RKO (cell line): ENCODE results near the gene RTN4R.

Experiments
- DNase-seq: peaks from one replicate; pipeline ENCODE4 v3.0.0-alpha.2; 2016; ENCODE audit warnings: low spot score

RTN4R gene

GRCh38 chr22:20214853-20215252 is 53.3 kb downstream of the RTN4R start:
- DNase-seq = no peak

DNA sequence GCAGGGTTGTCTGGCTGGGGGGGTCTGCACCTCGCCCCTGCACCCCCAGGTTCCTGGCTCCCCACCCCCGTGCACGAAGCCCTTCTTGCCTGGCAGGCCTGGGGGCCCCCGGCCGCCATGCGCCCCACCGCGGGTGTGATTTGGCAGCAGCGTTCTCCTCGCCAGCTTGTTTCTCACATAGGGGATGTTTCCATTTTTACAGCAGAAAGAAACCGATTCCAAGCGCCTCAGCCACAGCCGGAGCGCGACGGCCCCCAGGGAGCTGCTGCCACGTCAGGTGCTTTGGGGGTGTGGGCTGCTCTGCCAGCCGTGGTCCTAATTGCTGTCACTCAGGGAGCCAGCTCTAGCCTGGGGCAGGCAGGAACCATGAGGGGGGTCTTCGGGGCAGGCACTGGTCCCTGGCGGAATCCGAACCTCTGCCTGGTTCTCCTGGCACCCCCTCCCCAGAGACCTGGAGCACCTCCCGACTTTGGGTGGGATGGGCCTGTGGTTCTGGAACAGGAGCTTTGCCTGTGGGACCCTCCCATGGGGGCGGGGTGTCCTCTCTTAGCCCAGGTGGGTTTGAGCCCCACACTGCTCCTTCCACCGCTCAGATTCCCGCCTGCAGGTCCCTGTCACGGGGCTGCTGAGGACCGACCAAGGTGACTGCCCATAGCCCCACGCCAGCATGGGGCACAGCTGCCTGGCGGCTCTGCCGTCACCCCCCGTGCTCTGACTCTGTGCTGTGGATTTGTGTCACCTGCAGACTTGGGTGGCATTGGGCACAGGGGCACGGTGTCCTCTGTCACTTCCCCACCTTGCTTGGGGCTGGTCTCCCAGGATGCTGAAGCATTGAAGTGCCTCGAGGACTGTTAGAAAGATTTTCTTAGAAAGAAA is 54.0 kb downstream of the RTN4R start:
- no peak for DNase-seq

GRCh38 chr22:20212754-20213699 is 55.1 kb downstream of the RTN4R start:
- DNase-seq = no peak

GRCh38 chr22:20211997-20212753 is 55.9 kb downstream of the RTN4R start:
- DNase-seq = no peak

DNA sequence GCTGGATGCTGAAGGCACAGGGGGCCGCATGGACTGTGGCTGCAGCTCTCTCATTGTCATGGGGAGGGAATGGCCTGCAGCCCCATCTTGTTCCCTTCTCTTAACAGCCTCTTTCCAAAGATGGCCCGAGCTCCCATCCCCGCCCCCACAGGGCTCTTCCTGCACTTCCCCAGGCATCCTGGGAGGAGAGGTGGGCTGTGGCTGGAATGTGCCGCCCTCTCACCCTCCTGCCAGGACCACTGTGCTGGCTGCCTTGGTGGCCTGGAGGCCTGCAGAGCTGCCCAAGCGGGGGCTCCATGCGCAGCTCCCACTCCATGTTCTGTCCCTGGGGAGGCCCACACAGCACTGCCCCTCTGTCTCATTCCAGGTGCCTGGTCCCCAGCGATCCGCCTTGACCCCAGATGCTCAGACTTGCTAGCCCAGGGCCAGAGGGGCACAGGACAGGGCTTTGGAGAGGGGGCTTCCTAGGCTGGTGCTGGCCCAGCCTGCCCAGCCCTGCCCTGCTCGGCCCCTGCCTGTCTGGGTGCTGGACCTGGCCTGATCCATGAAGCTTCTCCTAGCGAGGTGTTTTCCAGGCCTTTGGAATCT is 56.6 kb downstream of the RTN4R start:
- no peak for DNase-seq

DNA sequence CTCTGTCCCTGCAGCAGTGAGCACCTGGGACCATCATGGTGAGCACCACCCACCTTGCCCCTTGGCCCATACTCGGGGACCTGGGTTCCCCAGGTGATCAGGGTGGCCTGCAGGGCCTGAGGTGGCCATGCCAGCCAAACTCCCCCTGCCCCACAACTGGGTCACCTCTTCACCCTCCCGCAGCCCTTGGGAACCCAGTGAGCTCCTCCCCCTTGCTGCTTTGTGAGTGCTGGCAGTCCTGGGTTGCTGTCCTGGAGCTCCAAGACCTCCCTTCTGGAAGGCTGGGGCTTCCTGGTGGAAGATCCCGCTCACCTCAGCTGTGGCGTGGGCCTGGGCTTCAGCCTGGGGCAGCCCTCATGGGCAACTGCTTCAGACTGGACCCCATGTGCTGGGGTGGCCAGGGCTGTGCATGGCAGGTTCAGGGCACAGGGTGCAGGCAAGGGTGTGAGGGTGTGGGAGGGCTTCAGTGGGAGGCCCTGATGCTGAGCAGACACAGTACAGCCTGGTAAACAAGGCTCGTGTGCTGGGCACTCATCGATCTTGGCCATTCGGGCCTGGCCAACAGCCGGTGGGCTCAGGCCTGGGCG is 57.6 kb downstream of the RTN4R start:
- no peak for DNase-seq

DNA sequence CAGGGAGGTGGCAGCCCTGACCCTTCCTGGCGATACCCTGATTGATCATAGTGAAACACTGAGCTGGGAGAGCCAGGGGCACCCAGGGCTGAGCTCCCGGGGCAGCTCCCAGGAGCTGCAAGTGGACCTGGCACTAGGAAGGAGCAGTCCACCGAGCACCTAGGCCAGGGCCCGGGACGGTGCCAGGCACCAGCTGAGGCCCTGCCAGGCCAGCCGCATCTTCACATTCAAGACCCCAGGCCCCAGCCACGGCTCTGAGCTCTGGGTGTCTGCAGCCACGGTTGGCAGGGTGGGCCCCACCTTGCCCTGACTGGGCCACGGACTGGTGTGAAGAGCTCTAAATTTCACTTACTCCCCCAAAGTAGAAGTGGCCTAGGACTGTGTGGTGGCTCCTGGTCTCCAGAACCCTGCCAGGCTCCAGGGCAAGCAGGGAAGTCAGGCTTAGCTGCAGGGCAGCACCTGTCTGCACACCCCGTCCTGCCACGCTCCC is 58.3 kb downstream of the RTN4R start:
- no peak for DNase-seq

DNA sequence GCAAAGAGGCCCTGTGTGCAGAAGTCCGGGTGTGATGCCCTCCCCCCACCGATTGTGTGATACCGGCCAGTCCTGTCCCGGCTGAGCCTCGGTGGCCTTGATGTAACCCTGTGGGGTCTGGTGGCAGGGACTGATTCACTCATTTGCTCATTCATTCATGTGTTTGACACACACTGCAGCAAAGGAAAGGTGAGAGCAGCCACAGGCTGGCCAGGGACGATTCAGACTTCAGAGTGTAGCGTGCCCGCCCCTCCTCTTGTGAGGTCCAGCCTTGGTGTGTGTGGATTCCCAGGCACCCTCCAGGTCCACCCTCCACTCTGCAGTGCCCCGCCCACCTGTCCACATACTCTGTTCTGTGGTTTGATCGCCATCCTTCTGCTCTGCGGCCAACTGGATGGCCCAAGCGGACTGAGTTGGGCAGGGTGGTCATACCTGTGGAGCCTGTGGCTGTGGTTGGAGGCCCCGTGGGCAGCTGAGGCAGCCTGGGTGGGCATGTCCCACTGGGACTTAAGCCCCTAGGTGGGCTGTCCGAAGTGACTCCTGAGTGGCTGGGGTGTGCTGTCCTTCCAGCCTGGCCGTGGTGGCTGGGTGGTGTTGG is 59.3 kb downstream of the RTN4R start:
- no peak for DNase-seq

DNA sequence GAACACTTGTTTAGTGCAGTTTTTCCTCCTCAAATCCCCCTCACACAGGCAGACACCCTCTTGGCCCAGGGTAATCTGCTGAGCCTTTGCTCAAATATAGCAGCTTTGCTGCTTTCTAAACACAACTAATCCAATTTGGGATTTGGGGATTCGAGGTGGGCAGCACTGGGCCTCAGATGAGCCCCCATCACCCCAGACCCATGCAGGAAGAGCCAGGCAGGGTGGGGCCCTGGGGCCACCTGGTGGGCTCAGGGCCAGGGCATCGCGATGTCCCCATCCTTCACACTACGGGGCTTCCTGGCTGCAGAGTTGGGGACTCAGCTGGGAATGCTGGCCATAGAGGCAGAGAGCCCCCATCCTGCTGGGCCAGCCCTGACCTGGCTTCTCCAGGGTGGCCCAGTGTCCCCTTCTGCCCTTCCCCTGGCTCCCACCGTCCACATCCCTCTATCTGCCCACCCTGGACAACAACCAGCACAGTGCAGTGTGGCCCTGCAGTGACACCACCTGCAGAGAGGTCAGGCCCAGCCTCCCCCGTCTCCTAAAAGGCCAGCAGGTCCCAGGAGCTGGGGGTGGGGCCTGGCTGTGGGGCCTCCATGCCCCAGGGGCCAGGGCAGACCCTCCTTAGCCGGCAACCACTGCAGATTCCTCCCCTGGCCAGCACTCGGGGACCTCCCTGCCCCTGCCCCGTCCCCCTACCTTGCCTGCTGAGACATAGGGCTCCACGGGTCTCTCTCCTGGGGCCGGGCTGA is 60.7 kb downstream of the RTN4R start:
- no peak for DNase-seq

- peak; percentile 80 for DNase-seq
Observed at GRCh38 chr22:20206709-20207215, 61.4 kb downstream of the RTN4R start.

GRCh38 chr22:20205964-20206708 is 62.0 kb downstream of the RTN4R start:
- DNase-seq = peak; percentile 85

GRCh38 chr22:20205464-20205963 is 62.6 kb downstream of the RTN4R start:
- DNase-seq = no peak

DNA sequence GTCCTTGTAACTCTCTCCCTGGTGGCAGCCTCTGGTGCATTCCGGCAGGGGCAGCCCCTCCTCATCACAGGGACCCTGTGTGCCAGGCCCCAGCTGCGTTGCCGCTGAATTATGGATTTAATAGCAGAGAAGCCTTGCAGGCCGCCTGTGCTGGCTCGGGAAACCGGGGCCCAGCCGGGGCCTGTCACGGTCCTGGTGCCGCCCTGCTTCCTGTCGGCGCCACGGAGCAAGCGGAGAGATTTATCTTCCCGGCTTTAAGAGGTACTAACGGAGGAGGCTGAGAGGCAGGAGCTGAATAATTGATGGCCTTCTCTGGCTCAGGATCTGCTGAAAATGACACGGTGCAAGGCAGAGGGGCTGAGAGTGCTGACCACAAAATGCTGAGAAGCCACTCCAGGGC is 63.3 kb downstream of the RTN4R start:
- DNase-seq = no peak

DNA sequence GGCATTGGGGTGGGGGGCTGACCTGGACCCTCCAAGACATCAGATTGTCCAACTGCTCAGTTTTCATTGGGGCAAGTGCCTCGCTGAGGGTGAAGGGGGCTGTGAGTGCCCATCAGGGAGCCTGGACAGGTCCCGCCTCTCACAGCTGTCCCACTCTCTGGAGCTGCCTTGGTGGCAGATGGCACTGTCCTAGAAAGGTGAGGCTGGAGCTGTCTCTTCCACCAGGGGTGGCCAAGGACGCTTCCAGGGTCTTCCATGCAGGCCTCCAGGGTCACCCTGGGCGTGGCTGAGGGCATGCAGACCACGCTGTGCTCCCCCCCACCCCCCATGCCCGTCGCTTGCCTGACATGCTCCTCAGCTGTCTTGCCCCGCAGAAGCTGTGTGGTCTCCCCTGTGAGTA is 63.8 kb downstream of the RTN4R start:
- no peak for DNase-seq

DNA sequence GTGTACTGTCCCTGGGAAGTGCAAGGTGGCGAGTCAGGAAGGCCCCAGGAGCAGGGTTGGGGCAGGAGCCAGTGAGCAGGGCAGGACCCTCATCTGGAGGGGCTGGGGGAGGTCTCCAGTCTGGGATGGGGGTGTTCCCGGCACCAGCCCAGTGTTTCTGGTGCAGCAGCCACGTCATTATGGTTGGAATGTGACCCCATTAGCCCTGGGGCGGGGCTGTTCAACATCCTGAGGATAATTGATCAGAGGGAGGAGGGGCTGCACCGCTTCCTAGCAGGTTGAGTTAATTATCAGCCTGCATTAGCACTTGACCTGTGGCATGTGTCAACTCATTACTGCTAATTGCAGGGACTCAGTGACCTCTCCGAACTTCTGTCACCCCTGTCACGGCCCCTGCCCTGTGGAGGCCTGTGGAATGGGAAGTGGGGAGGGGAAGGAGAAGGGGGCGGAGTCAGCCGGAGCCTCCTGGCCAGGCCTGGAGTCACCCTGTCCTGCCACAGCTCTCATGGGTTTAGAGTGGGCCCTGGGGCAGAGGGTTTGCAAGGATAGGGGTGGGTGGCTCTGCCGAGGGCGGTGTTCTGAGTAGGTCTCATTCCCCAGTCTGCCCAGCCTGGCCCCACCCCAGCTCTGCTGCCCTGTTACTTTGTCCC is 64.4 kb downstream of the RTN4R start:
- no peak for DNase-seq

DNA sequence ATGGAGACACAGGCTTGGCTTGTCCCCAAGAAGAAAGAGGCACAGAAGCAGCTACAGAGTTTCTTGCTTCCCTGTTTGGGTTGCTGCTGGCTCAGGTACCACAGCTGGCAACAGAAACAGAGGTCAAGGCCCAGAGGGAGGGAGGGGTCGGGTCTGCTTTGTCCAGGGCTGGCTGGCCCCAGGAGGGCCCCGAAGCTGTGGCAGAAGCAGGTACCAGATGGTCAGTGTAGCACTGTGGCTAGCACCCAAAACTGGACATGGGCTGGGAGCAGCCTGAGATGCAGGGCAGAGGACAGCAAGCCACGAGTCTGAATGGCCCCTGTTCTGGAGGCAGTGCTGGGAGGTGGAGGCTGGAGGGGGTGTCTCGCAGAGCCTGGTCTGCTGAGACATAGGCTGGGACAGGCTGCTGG is 65.0 kb downstream of the RTN4R start:
- DNase-seq = no peak

GRCh38 chr22:20201837-20202392 is 66.2 kb downstream of the RTN4R start:
- DNase-seq = no peak

- no peak for DNase-seq
Observed at GRCh38 chr22:20199906-20200305, 68.2 kb downstream of the RTN4R start.
